DOHH2 (cell line): ENCODE results near the gene SKIC8.

Source experiments
- CTCF ChIP-seq: fragments of 200-600 bp; sonication (generic); IDR thresholded peaks from one replicate; pipeline ENCODE4 v1.5.1; 2014; ENCODE audit warnings: antibody characterized with exemption, mild to moderate bottlenecking, low read depth, low read length; ENCODE audit not compliant: poor library complexity, severe bottlenecking
- EZH2phosphoT487 ChIP-seq: fragments of 200-600 bp; sonication (generic); IDR thresholded peaks from 2 replicates; pipeline ENCODE4 v1.6.1; 2017; ENCODE audit warnings: borderline replicate concordance, mild to moderate bottlenecking, antibody characterized with exemption, low read length, moderate library complexity, mixed read lengths

- no peak for TF ChIP-seq CTCF
- TF ChIP-seq EZH2phosphoT487, result no peak
Measured at GRCh38 chr15:78319588-78319987, 20.2 kb upstream of the SKIC8 start.
